A172 (cell line): ENCODE results near the gene EDA. TPM values are rescaled to one million over a fixed set of nuclear protein-coding genes. Genes with fewer than 3 reads are reported as not detected.
"Not testable (repeated sequence)": the region's sequence is repeated elsewhere in the genome, so short reads cannot be mapped to it uniquely, and the experiment has no call there.

Source experiments
- DNase-seq: peaks from one replicate; pipeline ENCODE4 v3.0.0-alpha.2; 2015; ENCODE audit warnings: low spot score
- total RNA-seq: library from RNA; depleted of rRNA; stranded (reverse); fragments of >200 nt; shearing (Covaris generic); gene quantifications from 2 replicates; pipeline ENCODE4 v1.2.3, GENCODE V29; 2014

The EDA gene
- total RNA-seq, 1 experiment from 2014 or later, result not detected

DNA sequence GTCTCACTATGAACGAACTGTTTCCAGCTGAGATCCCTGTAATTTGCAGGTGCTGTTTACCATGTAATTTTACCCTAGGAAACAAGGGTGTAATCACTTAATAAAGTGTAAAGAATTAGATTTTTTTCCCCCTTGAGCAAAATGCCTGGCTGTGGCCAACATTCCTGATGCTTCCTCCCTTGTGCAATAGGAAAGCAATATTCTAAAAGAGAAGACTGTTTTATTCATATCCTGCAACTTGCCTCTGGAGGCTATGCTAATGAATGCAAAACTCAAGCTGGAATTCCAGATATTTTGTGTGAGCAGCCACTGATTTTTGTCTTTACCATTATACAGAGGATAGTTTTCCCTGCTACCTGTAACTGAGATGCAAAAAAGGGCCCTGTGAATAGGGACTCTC is 335.8 kb downstream of the EDA start:
- DNase-seq, result no peak

DNA sequence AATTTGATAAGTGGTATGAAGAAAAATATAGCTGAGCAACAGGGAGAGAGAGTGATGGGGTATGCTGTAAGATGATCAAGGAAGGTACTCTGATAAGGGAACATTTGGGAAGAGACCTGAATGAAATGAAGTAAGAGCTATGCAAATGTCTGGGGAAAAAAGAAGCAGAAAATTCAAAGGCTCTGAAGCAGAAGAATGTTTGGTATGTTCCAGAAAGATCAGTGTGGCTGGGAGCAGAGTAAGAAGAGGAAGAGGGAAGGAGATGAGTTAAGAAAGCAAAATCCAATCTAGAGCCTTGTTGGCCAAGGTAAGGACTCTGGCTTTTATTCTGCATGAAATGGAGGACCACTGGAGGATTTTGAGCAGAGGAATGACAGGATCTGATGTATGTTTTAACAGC is 343.8 kb downstream of the EDA start:
- no peak for DNase-seq

DNA sequence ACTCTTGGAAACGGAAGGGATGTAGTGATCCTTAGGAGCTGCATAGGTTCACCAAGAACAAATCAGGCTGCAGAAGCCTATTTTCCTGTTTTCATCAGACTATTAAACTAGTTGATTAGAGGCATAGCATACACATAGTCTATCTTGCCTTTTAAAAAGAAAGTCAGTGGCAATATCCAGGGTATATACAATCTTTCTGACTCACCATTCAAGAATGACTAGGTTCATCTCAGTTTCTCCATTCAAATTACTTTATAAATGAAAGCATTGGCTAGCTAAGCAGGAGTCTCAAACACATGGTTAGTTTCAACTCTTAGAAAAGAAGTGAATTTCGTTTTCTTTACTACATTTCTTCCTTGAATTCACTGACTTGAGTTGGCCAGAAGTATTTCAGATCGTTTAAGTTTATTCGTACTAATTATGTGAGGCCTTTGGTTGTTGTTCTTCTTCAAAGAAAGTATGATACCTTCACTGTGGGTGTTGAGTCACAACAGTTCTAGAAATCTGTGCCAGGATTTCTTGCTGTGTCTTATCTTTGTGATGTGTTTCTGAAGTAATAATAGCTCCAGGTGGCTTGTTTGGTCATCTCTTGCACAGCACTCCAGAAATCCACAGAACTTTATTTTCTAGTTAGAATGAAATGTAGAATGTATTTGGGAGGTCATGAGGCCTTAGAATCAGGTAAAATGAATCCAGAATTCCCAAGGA is 345.6 kb downstream of the EDA start:
- no peak for DNase-seq

DNA sequence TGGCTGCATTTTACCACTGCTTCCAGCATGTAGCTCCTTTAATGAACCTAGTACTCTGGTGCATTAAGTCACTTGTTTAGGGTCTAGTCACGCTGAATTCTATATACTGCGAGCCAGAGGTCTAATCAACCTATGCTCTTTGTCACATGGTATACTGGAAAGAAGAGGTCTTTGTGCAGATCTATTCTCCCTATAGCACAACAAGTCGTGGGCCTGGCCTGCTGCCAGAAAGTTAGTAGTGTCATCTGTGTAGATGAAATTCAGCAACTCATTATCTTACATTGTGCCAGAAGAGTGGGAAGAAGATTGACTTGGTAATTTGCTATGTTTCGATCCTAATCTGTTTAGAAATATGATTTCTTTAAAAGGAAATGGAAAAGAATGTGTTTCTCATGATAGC is 353.0 kb downstream of the EDA start:
- DNase-seq, result no peak

DNA sequence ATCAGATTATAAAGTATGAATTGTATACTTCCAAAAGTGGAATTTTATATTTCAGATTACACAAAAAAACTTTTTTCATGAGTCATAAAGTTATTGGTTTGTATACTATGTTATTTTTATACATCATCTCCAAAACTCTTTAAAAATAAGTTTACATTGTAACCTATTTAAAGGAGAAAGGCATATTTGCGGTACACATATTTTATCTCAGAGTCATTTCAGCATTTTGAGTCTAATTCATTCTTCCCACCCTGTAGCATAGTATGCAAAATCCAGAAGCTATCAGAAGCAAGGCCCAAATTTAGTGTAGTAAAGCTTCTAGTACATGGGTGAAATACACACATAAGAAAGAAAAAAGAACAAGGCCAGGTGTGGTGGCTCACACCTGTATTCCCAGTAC is 353.5 kb downstream of the EDA start:
- DNase-seq, result no peak

DNA sequence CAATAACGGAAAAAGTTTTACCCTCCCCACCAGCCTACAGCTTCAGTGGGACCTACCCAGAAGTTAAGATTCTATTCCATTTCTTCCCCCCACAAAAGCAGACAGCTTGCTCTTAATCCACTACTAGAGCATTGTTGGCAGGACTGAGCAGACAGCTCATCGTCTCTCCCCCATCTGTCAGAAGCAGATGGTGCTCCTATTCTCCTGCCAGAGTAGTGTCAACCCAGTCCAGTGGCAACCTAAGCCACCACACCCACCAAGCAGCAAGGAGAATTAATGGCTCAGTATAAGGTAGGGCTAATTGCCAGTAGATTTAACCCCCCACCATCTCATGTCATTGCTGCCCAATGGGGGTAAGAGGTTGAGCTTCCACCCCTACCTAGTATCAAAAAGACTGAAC is 371.8 kb downstream of the EDA start:
- DNase-seq, result no peak

DNA sequence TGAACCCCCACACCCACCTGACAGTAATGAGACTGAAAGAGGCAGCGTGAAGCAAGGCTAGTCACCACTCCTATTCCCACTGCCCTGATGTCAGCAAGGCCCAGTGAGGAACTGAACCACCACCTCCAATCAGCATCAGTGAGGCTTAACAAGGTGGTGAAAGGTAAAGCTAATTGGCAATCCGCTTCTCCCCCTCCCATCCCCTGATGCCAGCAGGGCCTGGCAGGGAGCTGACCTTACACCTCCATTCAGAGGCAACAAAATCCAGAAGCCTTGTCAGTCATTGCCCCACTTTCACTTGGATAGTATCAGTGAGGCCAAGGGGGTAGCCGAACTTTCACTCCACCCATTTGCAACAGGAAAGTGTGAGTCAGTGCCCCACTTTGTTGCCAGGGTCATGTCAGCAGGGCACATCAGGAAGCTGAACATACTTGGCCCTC is 373.1 kb downstream of the EDA start:
- no peak for DNase-seq

DNA sequence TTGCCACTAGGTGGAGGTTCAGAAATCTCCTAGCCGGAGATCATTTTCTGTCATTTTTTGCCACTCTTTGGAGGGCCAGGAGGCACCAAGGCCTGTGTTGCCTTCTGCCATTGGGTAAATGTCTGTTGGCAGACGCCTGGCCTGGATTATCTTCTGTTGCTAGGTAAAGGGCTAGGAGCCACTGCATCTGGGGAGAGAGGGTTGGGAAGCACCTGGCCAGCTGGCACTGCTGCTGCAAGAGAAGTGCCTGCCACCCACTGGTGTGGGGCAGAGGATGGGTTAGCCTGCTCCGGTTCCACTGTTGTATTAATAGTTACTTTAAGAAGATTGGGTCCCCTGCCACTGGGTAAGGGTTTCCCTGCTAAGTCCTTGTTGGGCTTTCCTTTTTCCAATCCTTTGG is 375.8 kb downstream of the EDA start:
- no peak for DNase-seq

DNA sequence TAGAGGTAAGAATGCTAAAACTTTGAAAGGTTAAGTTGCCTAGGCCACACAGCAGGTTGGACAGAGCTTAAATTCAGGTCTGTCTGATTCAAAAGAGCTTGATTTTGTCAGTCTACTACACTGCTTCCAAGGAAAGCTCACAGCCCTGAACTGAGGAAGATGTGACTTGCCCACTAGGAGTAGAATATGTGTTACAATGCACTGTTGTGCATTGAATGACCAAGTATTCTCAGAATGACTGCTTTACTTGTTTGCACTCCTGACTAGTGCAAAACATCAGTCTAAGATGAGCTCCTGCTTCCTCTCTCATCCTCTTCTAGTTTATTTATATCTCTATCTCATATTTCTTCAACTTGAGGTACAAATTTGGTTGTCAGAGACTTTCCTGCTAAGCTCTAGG is 377.6 kb downstream of the EDA start:
- DNase-seq, result no peak

DNA sequence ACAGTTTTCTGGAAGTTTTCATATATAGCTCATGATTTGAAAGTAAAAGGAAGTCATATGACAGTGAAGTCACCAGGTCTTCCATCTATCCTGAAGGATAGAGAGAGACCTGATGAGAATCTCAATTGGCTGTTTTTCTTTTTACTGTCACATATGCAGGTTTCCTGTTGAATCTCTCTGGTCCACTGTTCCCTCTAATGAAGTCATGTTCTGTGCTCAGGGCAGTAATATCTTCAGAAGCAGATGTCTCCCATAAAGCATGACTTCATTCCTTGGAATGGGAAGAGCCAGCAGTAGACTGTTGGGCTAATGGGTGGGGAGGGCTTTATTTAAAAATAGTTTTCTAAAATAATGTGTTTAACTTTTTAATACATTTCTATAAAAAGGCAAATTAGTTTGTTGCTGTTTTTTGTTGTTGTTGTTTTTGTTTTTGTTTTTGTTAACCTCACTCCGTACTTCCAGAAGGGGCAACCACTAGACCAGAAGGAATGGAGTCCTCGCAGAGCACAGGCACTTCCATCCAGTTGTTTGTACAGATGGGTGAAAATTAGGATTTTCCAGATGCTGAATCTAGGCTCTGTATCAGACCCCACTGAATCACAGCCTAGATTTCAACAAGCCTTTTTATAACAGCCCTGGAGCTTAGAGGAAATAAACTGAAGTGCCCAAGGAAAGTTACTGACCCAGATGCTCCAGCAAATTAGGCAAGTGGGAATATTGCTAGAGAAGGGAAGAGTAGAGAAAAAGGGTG is 379.6 kb downstream of the EDA start:
- no peak for DNase-seq

DNA sequence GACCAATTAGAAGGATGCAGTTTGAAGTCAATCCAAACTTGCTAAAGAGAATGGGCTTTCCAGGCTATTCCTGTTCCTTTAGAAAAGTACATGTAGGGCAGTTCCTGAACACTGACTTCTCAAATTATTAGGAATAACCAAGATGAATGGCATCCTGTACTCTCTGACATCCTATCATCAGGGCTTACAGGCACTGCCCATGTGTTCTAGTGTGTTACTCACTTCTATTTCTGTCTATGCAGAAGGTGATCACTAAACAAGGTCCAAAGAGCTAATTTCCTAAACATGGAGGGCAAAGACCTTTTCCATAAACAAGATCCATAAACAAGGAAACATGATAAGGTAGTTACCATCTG is 380.2 kb downstream of the EDA start:
- DNase-seq, result no peak

DNA sequence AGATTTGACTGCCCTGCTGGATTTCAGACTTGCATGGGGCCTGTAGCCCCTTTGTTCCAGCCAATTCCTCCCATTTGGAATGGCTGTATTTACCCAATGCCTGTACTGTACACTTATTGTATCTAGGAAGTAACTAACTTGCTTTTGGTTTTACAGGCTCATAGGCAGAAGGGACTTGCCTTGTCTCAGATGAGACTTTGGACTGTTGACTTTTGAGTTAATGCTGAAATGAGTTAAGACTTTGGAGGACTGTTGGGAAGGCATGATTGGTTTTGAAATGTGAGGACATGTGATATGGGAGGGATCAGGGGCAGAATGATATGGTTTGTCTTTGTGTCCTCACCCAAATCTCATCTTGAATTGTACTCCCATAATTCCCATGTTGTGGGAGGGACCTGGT is 382.4 kb downstream of the EDA start:
- not testable (repeated sequence) for DNase-seq

DNA sequence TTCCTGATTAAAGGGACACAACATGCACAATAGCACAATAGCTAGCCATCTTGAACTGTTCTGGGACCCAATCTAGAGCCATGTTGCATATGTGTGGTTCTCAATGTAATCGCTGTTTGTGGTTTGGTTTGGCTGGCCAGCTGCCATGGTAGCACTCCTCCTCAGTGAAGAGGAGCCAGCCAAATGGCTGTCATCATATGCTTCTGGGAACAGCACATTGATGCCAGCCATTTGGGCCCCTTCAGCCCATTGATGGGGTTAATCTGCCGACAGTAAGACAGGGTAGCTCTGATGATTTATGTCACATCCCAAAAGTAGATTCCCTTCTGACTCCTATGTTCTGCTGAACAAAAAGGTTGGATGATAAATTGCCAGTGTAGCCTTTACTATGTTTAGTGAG is 385.4 kb downstream of the EDA start:
- no peak for DNase-seq

DNA sequence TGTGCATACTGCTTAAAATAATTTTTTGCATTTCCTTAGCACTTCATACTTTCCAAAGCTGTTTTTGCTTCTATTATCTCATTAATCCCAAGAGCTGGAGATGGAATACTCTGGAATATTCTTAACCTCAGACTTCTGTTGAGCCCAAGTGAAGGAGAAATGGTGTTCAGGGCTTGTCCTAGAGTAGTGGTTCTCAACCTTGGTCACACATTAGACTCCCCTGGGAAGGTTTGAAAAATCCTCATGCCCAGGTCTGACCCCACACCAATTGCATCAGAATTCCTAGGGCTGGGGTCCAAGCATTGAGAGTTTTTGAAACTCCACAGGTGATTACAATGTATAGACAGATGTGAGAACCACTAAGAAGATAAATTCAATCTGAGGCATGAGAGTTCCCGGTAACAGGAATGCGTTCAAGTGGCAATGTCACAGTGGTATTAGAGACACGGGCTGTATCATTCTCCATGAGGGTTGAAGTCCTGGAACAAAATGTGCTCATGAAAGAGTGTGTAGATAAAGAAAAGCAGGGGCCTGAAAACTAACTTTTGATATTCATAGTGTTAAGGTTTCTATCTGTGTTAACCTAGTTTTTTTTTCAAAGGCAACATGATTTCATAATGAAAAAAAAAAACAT is 385.9 kb downstream of the EDA start:
- DNase-seq, result no peak

DNA sequence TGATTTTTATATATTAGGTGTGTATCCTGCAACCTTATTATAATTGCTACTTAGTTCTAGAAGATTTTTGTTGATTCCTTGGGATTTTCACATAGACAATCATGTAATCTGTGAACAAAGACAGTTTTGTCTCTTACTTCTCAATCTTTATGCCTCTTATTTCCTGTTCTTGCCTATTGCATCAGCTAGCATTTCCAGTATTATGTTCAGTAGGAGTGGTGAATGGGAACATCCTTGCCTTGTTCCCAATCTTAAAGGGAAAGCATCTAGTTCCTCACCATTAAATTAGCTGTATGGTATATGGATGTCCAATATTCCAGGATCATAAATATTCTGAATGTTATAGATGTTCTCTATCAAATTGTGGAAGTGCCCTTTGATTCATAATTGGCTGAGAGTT is 392.0 kb downstream of the EDA start:
- no peak for DNase-seq

DNA sequence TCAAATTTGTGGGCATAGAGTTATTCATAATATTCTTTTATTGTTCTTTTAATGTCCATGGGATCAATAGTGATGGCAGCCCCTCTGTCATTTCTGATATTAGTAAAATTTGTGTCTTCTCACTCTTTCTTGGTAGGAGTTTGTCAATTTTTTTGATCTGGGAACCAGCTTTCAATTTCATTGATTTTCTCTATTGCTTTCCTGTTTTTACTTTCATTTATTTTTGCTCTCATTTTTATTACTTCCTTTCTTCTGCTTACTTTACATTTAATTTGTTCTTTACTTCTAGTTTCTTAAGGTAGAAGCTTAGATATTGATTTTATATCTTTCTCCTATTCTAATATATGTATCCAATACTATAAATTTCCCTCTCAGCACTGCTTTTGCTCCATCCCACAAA is 393.1 kb downstream of the EDA start:
- no peak for DNase-seq

DNA sequence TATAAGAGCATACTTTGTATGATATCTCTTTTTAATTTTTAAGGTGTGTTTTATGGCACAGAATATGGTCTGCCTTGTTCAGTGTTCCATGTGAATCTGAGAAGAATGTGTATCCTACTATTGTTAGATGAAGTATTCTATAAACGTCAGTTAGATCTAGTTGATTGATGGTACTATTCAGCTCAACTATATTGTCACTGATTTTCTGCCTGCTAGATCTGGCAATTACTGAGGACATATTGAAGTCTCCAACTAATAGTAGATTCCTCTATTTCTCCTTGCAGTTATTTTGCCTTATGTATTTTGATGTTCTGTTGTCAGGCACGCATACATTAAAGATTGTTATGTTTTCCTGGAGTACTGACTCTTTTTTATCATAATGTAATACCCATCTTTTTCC is 394.1 kb downstream of the EDA start:
- no peak for DNase-seq

DNA sequence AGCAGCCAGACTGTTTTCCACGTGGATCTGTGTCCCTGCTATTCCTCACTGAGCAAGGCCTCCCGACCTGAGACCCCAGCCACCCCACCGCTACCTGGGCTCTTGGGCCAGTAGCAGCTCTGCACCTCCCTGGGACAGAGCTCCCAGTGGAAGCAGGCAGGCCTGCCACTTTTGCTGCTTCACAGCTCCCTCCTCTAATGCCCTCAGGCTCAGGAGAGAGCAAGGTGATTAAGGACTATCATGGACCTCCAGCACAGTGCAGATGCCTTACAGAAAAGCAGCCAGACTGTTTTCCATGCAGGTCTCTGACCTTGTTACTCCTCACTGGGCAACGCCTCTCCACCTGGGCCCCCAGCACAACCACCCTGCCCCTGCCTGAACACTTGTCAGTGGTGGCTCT is 396.8 kb downstream of the EDA start:
- DNase-seq, result no peak

DNA sequence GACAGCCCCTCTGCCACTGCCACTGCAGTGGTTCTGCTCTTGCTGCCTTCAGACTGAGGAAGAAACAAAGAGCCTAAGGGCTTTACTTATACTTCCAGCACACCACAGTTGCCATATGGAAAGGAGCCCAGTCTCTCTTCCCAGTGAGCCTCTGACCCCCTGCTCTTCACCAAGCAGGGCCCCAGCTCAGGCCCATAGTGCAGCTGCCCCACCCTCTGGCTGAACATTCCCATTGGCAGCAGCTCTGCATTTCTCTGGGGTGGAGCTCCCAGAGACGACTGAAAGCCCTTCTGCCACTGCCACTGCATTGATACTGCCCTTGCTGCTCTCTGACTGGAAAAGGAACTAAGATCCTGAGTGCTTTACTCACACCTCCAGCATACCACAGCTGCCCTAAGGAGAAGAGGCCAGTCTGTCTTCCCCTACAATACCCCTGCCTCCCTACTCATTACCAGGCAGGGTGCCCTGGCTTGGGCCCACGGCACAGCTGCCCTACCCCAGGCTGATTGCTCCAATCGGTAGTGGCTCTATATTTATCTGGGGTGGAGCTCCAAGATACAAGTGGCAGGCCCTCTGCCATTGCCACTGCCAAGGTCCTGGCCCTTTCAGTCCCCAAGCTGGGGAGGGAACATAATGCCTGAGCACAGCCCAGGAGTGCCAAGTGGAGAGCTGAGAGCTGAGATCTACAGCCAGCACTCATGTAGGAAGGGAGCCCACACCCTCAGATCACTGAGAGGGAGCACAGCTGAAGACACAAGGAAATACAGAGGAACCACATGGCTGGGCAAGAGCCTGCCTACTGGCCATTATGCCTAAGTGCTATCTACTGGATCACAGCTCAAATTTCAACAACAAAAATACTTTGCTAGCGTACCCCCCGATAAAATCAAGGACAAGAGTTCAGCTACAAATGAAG is 397.8 kb downstream of the EDA start:
- no peak for DNase-seq

DNA sequence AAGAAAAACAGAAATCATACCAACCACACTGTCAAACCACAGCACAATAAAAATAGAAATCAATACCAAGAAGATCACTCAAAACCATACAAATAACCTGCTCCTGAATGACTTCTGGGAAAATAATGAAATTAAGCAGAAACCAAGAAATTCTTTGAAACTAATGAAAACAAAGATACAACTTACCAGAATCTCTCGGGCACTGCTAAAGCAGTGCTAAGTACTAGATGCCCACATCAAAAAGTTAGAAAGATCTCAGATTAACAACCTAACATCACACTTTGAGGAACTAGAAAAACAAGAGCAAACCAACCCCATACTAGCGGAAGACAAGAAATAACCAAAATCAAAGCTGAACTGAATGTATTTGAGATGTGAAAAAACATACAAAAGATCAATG is 400.6 kb downstream of the EDA start:
- DNase-seq, result no peak

DNA sequence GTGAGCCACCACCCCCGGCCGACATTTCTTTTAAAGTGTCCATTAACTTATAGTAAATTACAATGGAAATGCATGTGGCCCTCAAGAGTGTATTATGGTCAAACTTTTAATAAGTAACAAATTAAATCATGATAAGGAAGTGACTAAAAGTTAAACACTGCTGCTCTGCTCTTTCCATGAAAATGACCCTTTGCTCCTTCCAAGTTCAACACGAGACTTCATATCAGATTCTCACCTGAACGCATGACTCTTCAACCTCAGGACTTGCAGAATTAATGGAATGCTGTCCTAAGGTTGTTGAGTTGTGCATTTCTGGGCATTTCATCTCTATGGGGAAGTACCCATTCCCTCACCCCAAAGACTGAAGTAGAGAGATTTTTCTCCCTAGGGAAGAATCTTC is 406.7 kb downstream of the EDA start:
- DNase-seq, result no peak

DNA sequence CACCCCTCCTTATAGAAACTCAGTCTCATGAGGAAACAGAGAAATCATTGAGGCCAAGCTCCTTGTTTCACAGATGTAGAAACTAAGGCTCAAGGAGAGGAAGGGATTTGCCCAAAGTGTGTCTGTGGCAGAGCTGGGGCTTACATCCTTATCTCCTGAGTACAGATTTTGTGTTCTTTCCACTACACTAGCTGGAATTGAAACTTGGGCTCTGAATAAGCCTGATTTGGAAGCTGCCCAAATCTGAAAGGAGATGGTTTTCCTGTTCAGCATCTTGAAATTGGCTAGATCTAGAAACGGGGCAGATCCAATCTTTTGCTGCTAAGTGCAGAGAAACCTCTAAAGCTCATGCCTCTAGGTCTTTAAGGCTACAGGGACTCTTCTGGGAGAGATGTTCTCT is 409.6 kb downstream of the EDA start:
- no peak for DNase-seq
